Measurements from ENCODE around the gene MYO16. TPM values are rescaled to one million over a fixed set of nuclear protein-coding genes. Genes with fewer than 3 reads are reported as not detected.

The MYO16 gene
- polyA plus RNA-seq, 1 donor from 2014 or later, result 2.5 TPM

- TF ChIP-seq REST (IDR thresholded peaks at IDR 0.05; ENCODE audit: borderline replicate concordance), result no peak
- no peak for TF ChIP-seq MXI1 (conservative IDR thresholded peaks at IDR 0.05; ENCODE audit: poor library complexity, severe bottlenecking)
- TF ChIP-seq RAD21 (conservative IDR thresholded peaks at IDR 0.05), result no peak
Observed at GRCh38 chr13:109126891-109127641, 497.7 kb downstream of the MYO16 start (continued).

DNA sequence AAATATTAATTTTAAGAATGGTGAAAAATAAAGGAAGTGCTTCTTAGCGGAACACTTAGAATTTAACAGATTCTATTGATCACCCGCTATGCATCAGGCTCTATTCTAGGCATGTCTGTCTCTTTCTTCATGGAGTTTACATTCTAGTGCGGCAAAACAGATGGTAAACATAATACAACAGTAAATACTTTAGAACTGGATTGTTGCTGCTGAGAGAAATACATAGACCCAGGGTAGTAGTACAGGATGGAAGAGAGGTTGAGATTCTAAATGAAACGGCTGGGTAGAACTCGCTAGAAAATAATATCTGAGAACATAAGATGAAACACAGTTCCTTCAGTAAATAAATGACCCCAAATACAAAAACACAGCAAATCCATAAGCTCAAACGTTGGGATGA is 498.7 kb downstream of the MYO16 start:
- Histone ChIP-seq H3F3A (ENCODE audit: insufficient read depth, low read length, poor library complexity, severe bottlenecking) (no peaks in the 10 kb centered on the region), H2AFZ (ENCODE audit: low read depth, low read length) (no peak overlapping the region), H4K20me1 (ENCODE audit: insufficient read depth) (no peaks in the 10 kb centered on the region), H3K4me3 (ENCODE audit: low read length) (no peak overlapping the region), H3K27ac (ENCODE audit: low read length) (no peak overlapping the region), H3K9me2 (ENCODE audit: insufficient read depth, low read length) (no peaks in the 10 kb centered on the region), H3K9ac (ENCODE audit: low read length) (no peak overlapping the region), H3K79me2 (replicated peaks; ENCODE audit: insufficient read depth, low read length) (no peaks in the 10 kb centered on the region), H3K36me3 (ENCODE audit: insufficient read depth, low read length) (no peaks in the 10 kb centered on the region), H3K4me2 (ENCODE audit: low read length) (no peak overlapping the region), H3K9me3 (ENCODE audit: low read length) (no peaks in the 10 kb centered on the region), H3K27me3 (ENCODE audit: insufficient read depth, low read depth, low read length) (no peaks in the 10 kb centered on the region)
- TF ChIP-seq RAD21 (conservative IDR thresholded peaks at IDR 0.05), result no peak
- TF ChIP-seq, protein P1, sequence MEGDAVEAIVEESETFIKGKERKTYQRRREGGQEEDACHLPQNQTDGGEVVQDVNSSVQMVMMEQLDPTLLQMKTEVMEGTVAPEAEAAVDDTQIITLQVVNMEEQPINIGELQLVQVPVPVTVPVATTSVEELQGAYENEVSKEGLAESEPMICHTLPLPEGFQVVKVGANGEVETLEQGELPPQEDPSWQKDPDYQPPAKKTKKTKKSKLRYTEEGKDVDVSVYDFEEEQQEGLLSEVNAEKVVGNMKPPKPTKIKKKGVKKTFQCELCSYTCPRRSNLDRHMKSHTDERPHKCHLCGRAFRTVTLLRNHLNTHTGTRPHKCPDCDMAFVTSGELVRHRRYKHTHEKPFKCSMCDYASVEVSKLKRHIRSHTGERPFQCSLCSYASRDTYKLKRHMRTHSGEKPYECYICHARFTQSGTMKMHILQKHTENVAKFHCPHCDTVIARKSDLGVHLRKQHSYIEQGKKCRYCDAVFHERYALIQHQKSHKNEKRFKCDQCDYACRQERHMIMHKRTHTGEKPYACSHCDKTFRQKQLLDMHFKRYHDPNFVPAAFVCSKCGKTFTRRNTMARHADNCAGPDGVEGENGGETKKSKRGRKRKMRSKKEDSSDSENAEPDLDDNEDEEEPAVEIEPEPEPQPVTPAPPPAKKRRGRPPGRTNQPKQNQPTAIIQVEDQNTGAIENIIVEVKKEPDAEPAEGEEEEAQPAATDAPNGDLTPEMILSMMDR (IDR thresholded peaks at IDR 0.05; ENCODE audit: poor library complexity, severe bottlenecking), result no peak
- TF ChIP-seq EP300 (conservative IDR thresholded peaks at IDR 0.05; ENCODE audit: poor library complexity, severe bottlenecking), result no peak
- no peak for TF ChIP-seq SMC3 (conservative IDR thresholded peaks at IDR 0.05; ENCODE audit: poor library complexity)
- no peak for TF ChIP-seq TAF1 (IDR thresholded peaks at IDR 0.05; ENCODE audit: low read depth)
- no peak for TF ChIP-seq REST (IDR thresholded peaks at IDR 0.05; ENCODE audit: borderline replicate concordance)

Measured in neural cell (in vitro differentiated cells).